Measurements from ENCODE around the gene KRT33A.

DNA sequence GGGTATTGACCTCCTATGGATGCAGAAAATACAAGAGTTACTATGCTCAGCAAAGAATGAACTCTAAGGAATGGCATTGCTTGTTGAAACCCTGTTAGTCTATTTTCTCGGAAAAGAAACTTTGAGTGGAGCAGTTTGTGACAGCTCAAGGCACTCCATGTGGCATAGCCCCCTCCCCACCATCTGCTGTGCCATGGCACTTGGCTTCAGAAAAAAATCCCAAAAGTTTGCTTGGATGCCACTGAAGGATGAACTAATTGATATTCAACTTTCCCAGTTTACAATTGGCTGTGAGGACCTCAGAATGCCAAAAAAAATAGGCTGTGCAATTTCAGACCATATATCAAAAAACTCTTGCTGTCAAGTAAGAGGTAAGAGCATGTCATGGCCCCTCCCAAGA is 45.0 kb upstream of the KRT33A start:
- TF ChIP-seq, protein P1, sequence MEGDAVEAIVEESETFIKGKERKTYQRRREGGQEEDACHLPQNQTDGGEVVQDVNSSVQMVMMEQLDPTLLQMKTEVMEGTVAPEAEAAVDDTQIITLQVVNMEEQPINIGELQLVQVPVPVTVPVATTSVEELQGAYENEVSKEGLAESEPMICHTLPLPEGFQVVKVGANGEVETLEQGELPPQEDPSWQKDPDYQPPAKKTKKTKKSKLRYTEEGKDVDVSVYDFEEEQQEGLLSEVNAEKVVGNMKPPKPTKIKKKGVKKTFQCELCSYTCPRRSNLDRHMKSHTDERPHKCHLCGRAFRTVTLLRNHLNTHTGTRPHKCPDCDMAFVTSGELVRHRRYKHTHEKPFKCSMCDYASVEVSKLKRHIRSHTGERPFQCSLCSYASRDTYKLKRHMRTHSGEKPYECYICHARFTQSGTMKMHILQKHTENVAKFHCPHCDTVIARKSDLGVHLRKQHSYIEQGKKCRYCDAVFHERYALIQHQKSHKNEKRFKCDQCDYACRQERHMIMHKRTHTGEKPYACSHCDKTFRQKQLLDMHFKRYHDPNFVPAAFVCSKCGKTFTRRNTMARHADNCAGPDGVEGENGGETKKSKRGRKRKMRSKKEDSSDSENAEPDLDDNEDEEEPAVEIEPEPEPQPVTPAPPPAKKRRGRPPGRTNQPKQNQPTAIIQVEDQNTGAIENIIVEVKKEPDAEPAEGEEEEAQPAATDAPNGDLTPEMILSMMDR (IDR thresholded peaks at IDR 0.05): no peak
- TF ChIP-seq POLR2A (IDR thresholded peaks at IDR 0.05): no peak
